Hepatocyte (in vitro differentiated cells): ENCODE data around the gene ADAM8. TPM values are rescaled to one million over a fixed set of nuclear protein-coding genes. Genes with fewer than 3 reads are reported as not detected.
"Not testable (repeated sequence)": the region's sequence is repeated elsewhere in the genome, so short reads cannot be mapped to it uniquely, and the experiment has no call there.

Experiments used
- DNase-seq: peaks from one replicate; pipeline ENCODE4 v3.0.0-alpha.2; 2016; ENCODE audit warnings: low spot score
- H2AFZ ChIP-seq: fragments of 200-600 bp; sonication (generic); 2 replicates; pipeline ENCODE4 v1.6.0; 2016; ENCODE audit warnings: antibody characterized with exemption, mild to moderate bottlenecking
- H3K27ac ChIP-seq: fragments of 200-600 bp; sonication (generic); 2 replicates; pipeline ENCODE4 v1.5.1; 2016; ENCODE audit warnings: mild to moderate bottlenecking
- H3K27me3 ChIP-seq: fragments of 200-600 bp; sonication (generic); 2 replicates; pipeline ENCODE4 v1.6.1; 2016
- H3K36me3 ChIP-seq: fragments of 200-600 bp; sonication (generic); replicated peaks from 2 replicates; pipeline ENCODE4 v1.5.1; 2016; ENCODE audit warnings: low read depth; ENCODE audit not compliant: insufficient read depth
- H3K4me1 ChIP-seq: fragments of 200-600 bp; sonication (generic); 2 replicates; pipeline ENCODE4 v1.5.1; 2016; ENCODE audit warnings: mild to moderate bottlenecking, moderate library complexity; ENCODE audit not compliant: insufficient read depth
- H3K4me2 ChIP-seq: fragments of 200-600 bp; sonication (generic); 2 replicates; pipeline ENCODE4 v1.6.0; 2016
- H3K4me3 ChIP-seq: fragments of 200-600 bp; sonication (generic); 2 replicates; pipeline ENCODE4 v1.5.1; 2016; ENCODE audit warnings: mild to moderate bottlenecking
- H3K79me2 ChIP-seq: fragments of 200-600 bp; sonication (generic); 2 replicates; pipeline ENCODE4 v1.6.0; 2017; ENCODE audit warnings: mild to moderate bottlenecking
- H3K9me2 ChIP-seq: fragments of 200-600 bp; sonication (generic); replicated peaks from 2 replicates; pipeline ENCODE4 v1.6.0; 2017; ENCODE audit warnings: mild to moderate bottlenecking; ENCODE audit not compliant: insufficient read depth
- H3K9me3 ChIP-seq: fragments of 200-600 bp; sonication (generic); 2 replicates; pipeline ENCODE4 v1.5.1; 2016; ENCODE audit warnings: low read depth, mild to moderate bottlenecking
- H4K20me1 ChIP-seq: fragments of 200-600 bp; sonication (generic); 2 replicates; pipeline ENCODE4 v1.6.0; 2016; ENCODE audit warnings: mild to moderate bottlenecking; ENCODE audit not compliant: insufficient read depth, poor library complexity, severe bottlenecking
- EZH2 ChIP-seq: fragments of 200-600 bp; sonication (generic); IDR thresholded peaks from 2 replicates; pipeline ENCODE4 v1.6.1; 2016; ENCODE audit warnings: antibody characterized with exemption, mild to moderate bottlenecking, borderline replicate concordance
- EZH2phosphoT487 ChIP-seq: fragments of 200-600 bp; sonication (generic); IDR thresholded peaks from one replicate; pipeline ENCODE4 v1.6.1; 2018; ENCODE audit warnings: antibody characterized with exemption, mild to moderate bottlenecking, low read depth, moderate library complexity; ENCODE audit not compliant: unreplicated experiment, severe bottlenecking
- WGBS: methylation state at CpG from one replicate; pipeline ENCODE4 v1.1.6; 2016; ENCODE audit warnings: low lambda C conversion rate; ENCODE audit errors: missing lambda C conversion rate; 5-methylcytosine and 5-hydroxymethylcytosine counted together
- polyA plus RNA-seq: library from polyadenylated mRNA; unstranded; fragments of >200 nt; fragmentation: Nextera tagmentation; extraction: Ambion mirVana; gene quantifications from 2 replicates; pipeline ENCODE4 v1.2.1, GENCODE V29; 2016
- total RNA-seq: library from RNA; depleted of rRNA; stranded (reverse); fragments of >200 nt; gene quantifications from 2 replicates; pipeline ENCODE4 v1.2.3, GENCODE V29; 2014
- TF ChIP-seq, protein P1 (sequence below): fragments of 200-600 bp; sonication (generic); IDR thresholded peaks from 2 replicates; pipeline ENCODE4 v1.5.1; 2016; ENCODE audit warnings: antibody characterized with exemption, mild to moderate bottlenecking; ENCODE audit not compliant: poor library complexity

ADAM8 gene
- total and polyA plus RNA-seq, 2 experiments from 2014 or later, result 1.9 to 3.0 TPM

DNA sequence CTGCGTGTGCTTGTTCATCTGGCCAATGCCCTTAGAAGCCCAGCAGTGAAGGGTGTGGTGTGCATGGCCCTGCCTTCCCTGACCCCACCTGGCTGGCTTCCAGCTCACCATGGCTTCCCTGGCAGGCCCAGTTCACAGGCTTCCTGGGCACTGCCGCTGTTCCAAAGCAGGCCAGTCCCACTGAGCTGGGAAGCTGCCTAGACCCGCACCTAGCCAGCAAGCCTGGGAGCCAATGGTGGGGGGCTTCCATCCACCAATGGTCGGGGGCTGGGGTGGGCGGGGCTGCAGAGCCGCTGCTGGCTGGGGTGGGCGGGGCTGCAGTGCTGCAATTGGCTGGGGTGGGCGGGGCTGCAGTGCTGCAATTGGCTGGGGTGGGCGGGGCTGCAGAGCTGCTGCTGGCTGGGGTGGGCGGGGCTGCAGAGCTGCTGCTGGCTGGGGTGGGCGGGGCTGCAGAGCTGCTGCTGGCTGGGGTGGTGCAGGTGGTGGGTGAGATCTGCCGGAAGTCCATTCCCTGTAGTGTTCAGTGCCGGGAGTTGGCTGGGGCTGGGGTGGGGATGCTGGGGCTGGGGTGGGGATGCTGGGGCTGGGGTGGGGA, 47.6 kb upstream of the ADAM8 start:
- Histone ChIP-seq H4K20me1 (no peaks in the 10 kb centered on the region), H3K4me2 (peak overlapping the region; percentile 99), H3K79me2 (no peaks in the 10 kb centered on the region), H3K9me2 (no peaks in the 10 kb centered on the region), H2AFZ (no peak overlapping the region), H3K27me3 (peaks cover 36% of the 10 kb centered on the region), H3K4me3 (no peak overlapping the region), H3K4me1 (peaks cover 3% of the 10 kb centered on the region), H3K36me3 (no peaks in the 10 kb centered on the region), H3K27ac (no peak overlapping the region), H3K9me3 (no peaks in the 10 kb centered on the region)
- TF ChIP-seq, protein P1, sequence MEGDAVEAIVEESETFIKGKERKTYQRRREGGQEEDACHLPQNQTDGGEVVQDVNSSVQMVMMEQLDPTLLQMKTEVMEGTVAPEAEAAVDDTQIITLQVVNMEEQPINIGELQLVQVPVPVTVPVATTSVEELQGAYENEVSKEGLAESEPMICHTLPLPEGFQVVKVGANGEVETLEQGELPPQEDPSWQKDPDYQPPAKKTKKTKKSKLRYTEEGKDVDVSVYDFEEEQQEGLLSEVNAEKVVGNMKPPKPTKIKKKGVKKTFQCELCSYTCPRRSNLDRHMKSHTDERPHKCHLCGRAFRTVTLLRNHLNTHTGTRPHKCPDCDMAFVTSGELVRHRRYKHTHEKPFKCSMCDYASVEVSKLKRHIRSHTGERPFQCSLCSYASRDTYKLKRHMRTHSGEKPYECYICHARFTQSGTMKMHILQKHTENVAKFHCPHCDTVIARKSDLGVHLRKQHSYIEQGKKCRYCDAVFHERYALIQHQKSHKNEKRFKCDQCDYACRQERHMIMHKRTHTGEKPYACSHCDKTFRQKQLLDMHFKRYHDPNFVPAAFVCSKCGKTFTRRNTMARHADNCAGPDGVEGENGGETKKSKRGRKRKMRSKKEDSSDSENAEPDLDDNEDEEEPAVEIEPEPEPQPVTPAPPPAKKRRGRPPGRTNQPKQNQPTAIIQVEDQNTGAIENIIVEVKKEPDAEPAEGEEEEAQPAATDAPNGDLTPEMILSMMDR, result no peak
- TF ChIP-seq EZH2 (no peak), EZH2phosphoT487 (no peak)
- DNase-seq, result peak; percentile 86
- WGBS, result 31% methylated on average over 3 of the region's 13 CpGs

DNA sequence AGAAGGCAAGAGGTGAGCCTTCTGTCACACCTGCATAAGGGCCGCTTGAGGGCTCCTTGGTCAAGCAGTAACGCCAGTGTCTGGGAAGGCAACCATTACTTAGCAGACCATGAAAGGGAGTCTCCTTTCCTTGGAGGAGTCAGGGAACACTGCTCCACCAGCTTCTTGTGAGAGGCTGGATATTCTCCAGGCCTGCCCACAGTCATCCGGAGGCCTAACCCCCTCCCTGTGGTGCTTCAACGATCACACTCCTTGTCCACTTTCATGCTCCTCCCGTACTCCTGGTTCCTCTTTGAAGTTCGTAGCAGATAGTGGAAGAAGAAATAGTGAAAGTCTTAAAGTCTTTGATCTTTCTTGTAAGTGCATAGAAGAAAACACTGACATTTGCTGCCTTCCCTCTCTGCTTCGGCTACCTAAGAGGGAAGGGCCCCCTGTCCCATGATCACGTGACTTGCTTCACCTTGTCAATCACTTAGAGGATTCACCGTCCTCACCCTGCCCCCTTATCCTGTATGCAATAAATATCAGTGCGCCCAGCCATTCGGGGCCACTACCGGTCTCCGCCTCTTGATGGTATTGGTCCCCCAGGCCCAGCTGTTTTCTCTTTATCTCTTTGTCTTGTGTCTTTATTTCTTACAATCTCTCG, 45.5 kb upstream of the ADAM8 start:
- H3K4me3 ChIP-seq, H3K79me2 ChIP-seq, H2AFZ ChIP-seq, H3K27ac ChIP-seq, H3K4me1 ChIP-seq, DNase-seq, H3K36me3 ChIP-seq, H4K20me1 ChIP-seq, H3K9me3 ChIP-seq, H3K9me2 ChIP-seq, H3K4me2 ChIP-seq: not testable (repeated sequence)
- 70% methylated on average over 12 of the region's 14 CpGs for WGBS
- H3K27me3 ChIP-seq, result peaks cover 16% of the 10 kb centered on the region

DNA sequence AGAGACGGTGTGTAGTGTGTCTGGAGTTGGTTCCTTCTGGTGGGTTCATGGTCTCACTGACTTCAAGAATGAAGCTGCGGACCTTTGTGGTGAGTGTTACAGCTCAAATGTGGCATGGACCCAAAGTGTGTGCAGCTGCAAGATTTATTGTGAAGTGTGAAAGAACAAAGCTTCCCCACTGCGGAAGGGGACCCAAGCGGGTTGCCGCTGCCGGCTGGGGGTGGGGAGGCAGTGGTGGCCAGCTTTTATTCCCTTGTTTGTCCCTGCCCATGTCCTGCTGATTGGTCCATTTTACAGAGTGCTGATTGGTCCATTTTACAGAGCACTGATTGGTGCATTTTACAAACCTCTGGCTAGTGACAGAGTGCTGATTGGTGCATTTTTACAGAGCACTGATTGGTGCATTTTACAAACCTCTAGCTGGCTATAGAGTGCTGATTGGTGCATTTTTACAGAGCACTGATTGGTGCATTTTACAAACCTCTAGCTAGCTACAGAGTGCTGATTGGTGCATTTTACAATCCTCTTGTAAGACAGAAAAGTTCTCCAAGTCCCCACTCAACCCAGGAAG, 44.3 kb upstream of the ADAM8 start:
- not testable (repeated sequence) for H3K4me1 ChIP-seq, H3K27me3 ChIP-seq, H3K27ac ChIP-seq, H3K4me3 ChIP-seq, H3K9me3 ChIP-seq, H3K79me2 ChIP-seq, H3K9me2 ChIP-seq, H3K36me3 ChIP-seq, H3K4me2 ChIP-seq, H4K20me1 ChIP-seq, DNase-seq, H2AFZ ChIP-seq
- 96% methylated on average over 6 of the region's 6 CpGs for WGBS

DNA sequence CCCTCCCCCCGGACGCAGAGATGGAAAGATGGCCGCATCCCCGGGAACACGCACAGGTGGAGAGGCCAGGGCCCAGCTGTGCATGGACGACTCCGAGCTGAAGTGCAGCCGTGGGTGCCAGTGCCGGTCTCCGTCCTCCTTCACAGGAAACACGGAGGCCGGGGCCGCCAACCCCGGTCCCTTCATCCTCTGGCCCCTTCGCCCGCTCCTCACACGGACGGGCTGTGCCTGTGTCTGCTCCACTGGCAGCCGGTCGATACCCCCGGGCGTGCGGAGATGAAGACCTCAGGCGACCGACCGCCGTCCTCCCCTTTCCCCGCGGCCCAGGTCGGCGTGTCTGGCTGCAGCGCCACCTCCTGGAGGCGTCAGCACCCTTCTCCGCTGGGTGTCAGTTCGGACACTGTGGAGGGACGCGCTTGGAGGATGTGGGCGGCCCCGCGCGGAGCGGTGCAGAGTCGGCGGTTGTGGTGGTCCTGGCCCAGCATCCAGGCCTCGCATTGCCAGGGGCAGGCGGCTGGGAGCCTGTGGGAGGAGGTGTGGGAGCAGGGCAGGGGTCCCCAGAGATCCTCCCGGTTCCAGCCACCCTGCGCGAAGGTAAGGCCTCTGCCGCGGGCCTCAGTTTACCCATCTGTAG, 41.9 kb upstream of the ADAM8 start:
- DNase-seq, result peak; percentile 83
- Histone ChIP-seq H3K4me2 (peak overlapping the region; percentile 98), H3K9me2 (no peaks in the 10 kb centered on the region), H3K27ac (no peak overlapping the region), H2AFZ (peak overlapping the region; percentile 74), H3K27me3 (no peaks in the 10 kb centered on the region), H3K79me2 (no peaks in the 10 kb centered on the region), H3K36me3 (no peaks in the 10 kb centered on the region), H4K20me1 (no peaks in the 10 kb centered on the region), H3K4me1 (no peaks in the 10 kb centered on the region), H3K9me3 (no peaks in the 10 kb centered on the region), H3K4me3 (no peak overlapping the region)
- TF ChIP-seq EZH2, result no peak
- no peak for TF ChIP-seq EZH2phosphoT487
- TF ChIP-seq, protein P1, result peak; percentile 84
- 11% methylated on average over 50 of the region's 51 CpGs for WGBS
